WTC11 (cell line): ENCODE data around the gene RNF103. TPM values are rescaled to one million over a fixed set of nuclear protein-coding genes. Genes with fewer than 3 reads are reported as not detected.

Experiments used
- ATAC-seq: fragments of 200-7000 bp; cut with Tn5 transposase; 2 replicates; pipeline ENCODE4 v1.10.0; 2021; ENCODE audit warnings: mild to moderate bottlenecking, moderate library complexity
- CTCF ChIA-PET: fragments of 300-600 bp; sonication (Branson Sonifier 250); formaldehyde crosslinking; loops from one replicate; lab custom pipeline; 2021; ENCODE audit warnings: antibody characterized with exemption; lab: Charles Lee
- POLR2A ChIA-PET: fragments of 350-600 bp; sonication (Branson Sonifier 250); formaldehyde crosslinking; loops from one replicate; lab custom pipeline; 2021; ENCODE audit warnings: antibody characterized with exemption; lab: Charles Lee
- DNase-seq: peaks from one replicate; pipeline ENCODE4 v3.0.0; 2021; ENCODE audit warnings: low spot score
- H3K27ac Mint-ChIP-seq: 2 replicates; pipeline ENCODE4 v1.8.0; 2021; ENCODE audit warnings: mixed read lengths
- H3K27me3 Mint-ChIP-seq: 2 replicates; pipeline ENCODE4 v1.8.0; 2021; ENCODE audit warnings: low read depth, mild to moderate bottlenecking, moderate library complexity, mixed read lengths
- H3K36me3 Mint-ChIP-seq: 2 replicates; pipeline ENCODE4 v1.8.0; 2021; ENCODE audit warnings: mixed read lengths
- H3K4me1 Mint-ChIP-seq: 2 replicates; pipeline ENCODE4 v1.8.0; 2022; ENCODE audit warnings: mixed read lengths
- H3K4me3 Mint-ChIP-seq: 2 replicates; pipeline ENCODE4 v1.8.0; 2021; ENCODE audit warnings: mild to moderate bottlenecking, moderate library complexity, mixed read lengths
- H3K9me3 Mint-ChIP-seq: 2 replicates; pipeline ENCODE4 v1.8.0; 2021; ENCODE audit warnings: mixed read lengths
- CBFB ChIP-seq: sonication (generic); formaldehyde crosslinking; IDR thresholded peaks from 2 replicates; pipeline ENCODE4 v1.8.1; 2022; ENCODE audit warnings: mild to moderate bottlenecking, low read depth, missing genetic modification reagents
- E2F1 ChIP-seq: sonication (generic); formaldehyde crosslinking; IDR thresholded peaks from 2 replicates; pipeline ENCODE4 v1.8.0; 2022; ENCODE audit warnings: mild to moderate bottlenecking, missing genetic modification reagents
- ESRRA ChIP-seq: sonication (generic); formaldehyde crosslinking; IDR thresholded peaks from 2 replicates; pipeline ENCODE4 v1.8.1; 2022; ENCODE audit warnings: mild to moderate bottlenecking, missing genetic modification reagents, borderline replicate concordance
- HMGA2 ChIP-seq: fragments of 250-450 bp; sonication (Bioruptor Pico); IDR thresholded peaks from 2 replicates; pipeline ENCODE4 v1.4.0; 2021; ENCODE audit warnings: mild to moderate bottlenecking, moderate library complexity
- KAT7 ChIP-seq: sonication (generic); formaldehyde crosslinking; IDR thresholded peaks from 2 replicates; pipeline ENCODE4 v1.8.1; 2023; ENCODE audit warnings: missing genetic modification reagents, mild to moderate bottlenecking, borderline replicate concordance
- PRRX2 ChIP-seq: fragments of 250-450 bp; sonication (Bioruptor Pico); IDR thresholded peaks from 2 replicates; pipeline ENCODE4 v1.8.0; 2021; ENCODE audit warnings: mild to moderate bottlenecking
- SMAD3 ChIP-seq: sonication (generic); formaldehyde crosslinking; IDR thresholded peaks from 2 replicates; pipeline ENCODE4 v1.8.0; 2022; ENCODE audit warnings: missing genetic modification reagents, mild to moderate bottlenecking, borderline replicate concordance
- SMAD4 ChIP-seq: sonication (generic); formaldehyde crosslinking; IDR thresholded peaks from 2 replicates; pipeline ENCODE4 v1.8.0; 2022; ENCODE audit warnings: mild to moderate bottlenecking, missing genetic modification reagents
- SP1 ChIP-seq: sonication (generic); formaldehyde crosslinking; conservative IDR thresholded peaks from 2 replicates; pipeline ENCODE4 v1.8.1; 2022; ENCODE audit warnings: missing genetic modification reagents
- USF2 ChIP-seq: sonication (generic); formaldehyde crosslinking; IDR thresholded peaks from 2 replicates; pipeline ENCODE4 v1.8.1; 2023; ENCODE audit warnings: mild to moderate bottlenecking, missing genetic modification reagents, moderate library complexity
- ZBTB21 ChIP-seq: sonication (generic); formaldehyde crosslinking; IDR thresholded peaks from 2 replicates; pipeline ENCODE4 v1.8.1; 2023; ENCODE audit warnings: mild to moderate bottlenecking, missing genetic modification reagents, borderline replicate concordance
- ZNF121 ChIP-seq: sonication (generic); formaldehyde crosslinking; IDR thresholded peaks from 2 replicates; pipeline ENCODE4 v1.8.0; 2023; ENCODE audit warnings: missing genetic modification reagents
- ZNF512 ChIP-seq: sonication (generic); formaldehyde crosslinking; IDR thresholded peaks from 2 replicates; pipeline ENCODE4 v1.8.1; 2022; ENCODE audit warnings: missing genetic modification reagents, borderline replicate concordance
- total RNA-seq: library from RNA; stranded (reverse); gene quantifications from 3 replicates; pipeline ENCODE4 v1.2.3, GENCODE V29; 2021
- TF ChIP-seq, protein P1 (sequence below): sonication (generic); formaldehyde crosslinking; IDR thresholded peaks from 2 replicates; pipeline ENCODE4 v1.8.1; 2023; ENCODE audit warnings: mild to moderate bottlenecking, missing genetic modification reagents, borderline replicate concordance
- TF ChIP-seq, protein P2 (sequence below): sonication (generic); formaldehyde crosslinking; IDR thresholded peaks from 2 replicates; pipeline ENCODE4 v1.8.0; 2022; ENCODE audit warnings: mild to moderate bottlenecking, missing genetic modification reagents
- TF ChIP-seq, protein P3 (sequence below): fragments of 250-450 bp; sonication (Bioruptor Pico); IDR thresholded peaks from 2 replicates; pipeline ENCODE4 v1.9.0; 2021; ENCODE audit warnings: moderate library complexity, mild to moderate bottlenecking, inconsistent platforms, borderline replicate concordance
- TF ChIP-seq, protein P4 (sequence below): sonication (generic); formaldehyde crosslinking; IDR thresholded peaks from 2 replicates; pipeline ENCODE4 v1.8.0; 2022; ENCODE audit warnings: mild to moderate bottlenecking, missing genetic modification reagents

Gene RNF103
- total RNA-seq, 1 experiment from 2014 or later, result 6.8 TPM

DNA sequence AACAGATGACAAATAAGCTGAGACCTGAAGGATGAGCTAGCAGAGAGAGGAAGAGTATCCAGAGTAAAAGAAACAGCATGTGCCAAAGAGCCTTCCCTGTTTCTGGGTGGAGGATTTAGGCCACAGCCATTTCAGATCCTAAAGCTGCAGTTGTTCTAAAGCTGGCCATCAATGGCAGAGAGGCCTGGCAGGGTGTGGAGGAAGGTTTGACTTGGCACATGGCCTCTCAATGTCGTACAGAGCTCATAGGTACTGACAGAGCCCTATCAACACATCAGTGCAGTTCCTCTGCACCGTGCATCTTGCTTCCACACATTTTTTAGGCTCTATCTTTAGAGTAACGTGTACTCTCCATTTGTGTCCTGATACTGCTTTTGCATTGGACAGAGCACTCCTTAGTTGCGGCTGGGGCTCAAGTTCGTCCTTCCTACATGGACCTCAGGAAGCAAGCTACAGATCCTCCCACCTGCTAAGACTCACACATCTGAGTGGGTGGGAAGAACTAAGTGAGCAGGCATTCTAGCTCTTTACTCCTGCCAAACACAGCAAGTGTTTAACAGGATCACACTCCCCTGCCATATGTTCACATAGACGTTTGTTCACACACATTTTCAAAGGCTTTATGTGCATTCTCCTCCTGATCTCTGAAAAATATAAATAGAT lies 57.4 kb downstream of the RNF103 start (continued):
- TF ChIP-seq ZNF512 (CRISPR knock-in tag) (no peak), E2F1 (CRISPR knock-in tag) (no peak), ZBTB21 (CRISPR knock-in tag) (no peak), ZNF121 (CRISPR knock-in tag) (no peak), KAT7 (CRISPR knock-in tag) (no peak), HMGA2 (CRISPR knock-in tag) (no peak), PRRX2 (CRISPR knock-in tag) (no peak), SMAD4 (CRISPR knock-in tag) (no peak), CBFB (no peak), USF2 (CRISPR knock-in tag) (no peak), SP1 (CRISPR knock-in tag) (no peak), ESRRA (CRISPR knock-in tag) (no peak)
- TF ChIP-seq, protein P1, sequence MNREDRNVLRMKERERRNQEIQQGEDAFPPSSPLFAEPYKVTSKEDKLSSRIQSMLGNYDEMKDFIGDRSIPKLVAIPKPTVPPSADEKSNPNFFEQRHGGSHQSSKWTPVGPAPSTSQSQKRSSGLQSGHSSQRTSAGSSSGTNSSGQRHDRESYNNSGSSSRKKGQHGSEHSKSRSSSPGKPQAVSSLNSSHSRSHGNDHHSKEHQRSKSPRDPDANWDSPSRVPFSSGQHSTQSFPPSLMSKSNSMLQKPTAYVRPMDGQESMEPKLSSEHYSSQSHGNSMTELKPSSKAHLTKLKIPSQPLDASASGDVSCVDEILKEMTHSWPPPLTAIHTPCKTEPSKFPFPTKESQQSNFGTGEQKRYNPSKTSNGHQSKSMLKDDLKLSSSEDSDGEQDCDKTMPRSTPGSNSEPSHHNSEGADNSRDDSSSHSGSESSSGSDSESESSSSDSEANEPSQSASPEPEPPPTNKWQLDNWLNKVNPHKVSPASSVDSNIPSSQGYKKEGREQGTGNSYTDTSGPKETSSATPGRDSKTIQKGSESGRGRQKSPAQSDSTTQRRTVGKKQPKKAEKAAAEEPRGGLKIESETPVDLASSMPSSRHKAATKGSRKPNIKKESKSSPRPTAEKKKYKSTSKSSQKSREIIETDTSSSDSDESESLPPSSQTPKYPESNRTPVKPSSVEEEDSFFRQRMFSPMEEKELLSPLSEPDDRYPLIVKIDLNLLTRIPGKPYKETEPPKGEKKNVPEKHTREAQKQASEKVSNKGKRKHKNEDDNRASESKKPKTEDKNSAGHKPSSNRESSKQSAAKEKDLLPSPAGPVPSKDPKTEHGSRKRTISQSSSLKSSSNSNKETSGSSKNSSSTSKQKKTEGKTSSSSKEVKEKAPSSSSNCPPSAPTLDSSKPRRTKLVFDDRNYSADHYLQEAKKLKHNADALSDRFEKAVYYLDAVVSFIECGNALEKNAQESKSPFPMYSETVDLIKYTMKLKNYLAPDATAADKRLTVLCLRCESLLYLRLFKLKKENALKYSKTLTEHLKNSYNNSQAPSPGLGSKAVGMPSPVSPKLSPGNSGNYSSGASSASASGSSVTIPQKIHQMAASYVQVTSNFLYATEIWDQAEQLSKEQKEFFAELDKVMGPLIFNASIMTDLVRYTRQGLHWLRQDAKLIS (CRISPR knock-in tag), result no peak
- TF ChIP-seq, protein P2, sequence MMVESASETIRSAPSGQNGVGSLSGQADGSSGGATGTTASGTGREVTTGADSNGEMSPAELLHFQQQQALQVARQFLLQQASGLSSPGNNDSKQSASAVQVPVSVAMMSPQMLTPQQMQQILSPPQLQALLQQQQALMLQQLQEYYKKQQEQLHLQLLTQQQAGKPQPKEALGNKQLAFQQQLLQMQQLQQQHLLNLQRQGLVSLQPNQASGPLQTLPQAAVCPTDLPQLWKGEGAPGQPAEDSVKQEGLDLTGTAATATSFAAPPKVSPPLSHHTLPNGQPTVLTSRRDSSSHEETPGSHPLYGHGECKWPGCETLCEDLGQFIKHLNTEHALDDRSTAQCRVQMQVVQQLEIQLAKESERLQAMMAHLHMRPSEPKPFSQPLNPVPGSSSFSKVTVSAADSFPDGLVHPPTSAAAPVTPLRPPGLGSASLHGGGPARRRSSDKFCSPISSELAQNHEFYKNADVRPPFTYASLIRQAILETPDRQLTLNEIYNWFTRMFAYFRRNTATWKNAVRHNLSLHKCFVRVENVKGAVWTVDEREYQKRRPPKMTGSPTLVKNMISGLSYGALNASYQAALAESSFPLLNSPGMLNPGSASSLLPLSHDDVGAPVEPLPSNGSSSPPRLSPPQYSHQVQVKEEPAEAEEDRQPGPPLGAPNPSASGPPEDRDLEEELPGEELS (CRISPR knock-in tag), result no peak
- TF ChIP-seq, protein P3, sequence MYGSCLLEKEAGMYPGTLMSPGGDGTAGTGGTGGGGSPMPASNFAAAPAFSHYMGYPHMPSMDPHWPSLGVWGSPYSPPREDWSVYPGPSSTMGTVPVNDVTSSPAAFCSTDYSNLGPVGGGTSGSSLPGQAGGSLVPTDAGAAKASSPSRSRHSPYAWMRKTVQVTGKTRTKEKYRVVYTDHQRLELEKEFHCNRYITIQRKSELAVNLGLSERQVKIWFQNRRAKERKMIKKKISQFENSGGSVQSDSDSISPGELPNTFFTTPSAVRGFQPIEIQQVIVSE, result no peak

GRCh38 chr2:86563650-86564061 lies 60.0 kb downstream of the RNF103 start:
- Mint-ChIP-seq H3K27ac (peak overlapping the region; percentile 96), H3K36me3 (peaks cover 11% of the 10 kb centered on the region), H3K9me3 (peaks cover 22% of the 10 kb centered on the region), H3K27me3 (peaks cover 39% of the 10 kb centered on the region), H3K4me3 (peak overlapping the region; percentile 91), H3K4me1 (peaks cover 14% of the 10 kb centered on the region)
- no peak for ATAC-seq
- CTCF ChIA-PET, result no interaction called here
- no peak for TF ChIP-seq ESRRA (CRISPR knock-in tag)
- 0 out of 2 replicates have a peak, but pooled peaks have one; percentile 38 for TF ChIP-seq SMAD3 (CRISPR knock-in tag)
- TF ChIP-seq, protein P4, sequence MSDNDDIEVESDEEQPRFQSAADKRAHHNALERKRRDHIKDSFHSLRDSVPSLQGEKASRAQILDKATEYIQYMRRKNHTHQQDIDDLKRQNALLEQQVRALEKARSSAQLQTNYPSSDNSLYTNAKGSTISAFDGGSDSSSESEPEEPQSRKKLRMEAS, result peak; percentile 44; the same call in 1 of the 2 replicates
- DNase-seq, result no peak
- POLR2A ChIA-PET, result no interaction called here
